IMR-90 (cell line): ENCODE data around the gene CD81. TPM values are rescaled to one million over a fixed set of nuclear protein-coding genes. Genes with fewer than 3 reads are reported as not detected.

Source experiments
- ATAC-seq: fragments of 200-7000 bp; cut with Tn5 transposase; 2 replicates; pipeline ENCODE4 v1.9.1; 2020; ENCODE audit warnings: low read depth, mild to moderate bottlenecking, moderate library complexity
- BruUV-seq: library from RNA; stranded (reverse); fragments of 400-500 nt; replicated peaks from 2 replicates; lab custom pipeline; 2021; lab: Mats Ljungman, UMichigan
- CTCF ChIA-PET: fragments of 300-600 bp; formaldehyde crosslinking; extraction: SDS; loops from one replicate; lab custom pipeline; 2021; ENCODE audit warnings: antibody characterized with exemption; lab: Yijun Ruan, JAX
- POLR2A ChIA-PET: fragments of 300-600 bp; sonication (Branson Sonifier 250); formaldehyde crosslinking; loops from one replicate; lab custom pipeline; 2022; ENCODE audit warnings: antibody characterized with exemption; ENCODE audit not compliant: unreplicated experiment; lab: Charles Lee
- DNase-seq: peaks from one replicate; pipeline ENCODE4 v3.0.0; 2013
- H2AFZ ChIP-seq: replicated peaks from 2 replicates; pipeline ENCODE3; 2013; ENCODE audit warnings: low read length, mild to moderate bottlenecking; ENCODE audit not compliant: poor library complexity
- H2AK5ac ChIP-seq: 2 replicates; pipeline ENCODE4 v1.6.1; 2013; ENCODE audit warnings: low read depth, low read length, inconsistent platforms
- H2AK9ac ChIP-seq: replicated peaks from 2 replicates; pipeline ENCODE3; 2013; ENCODE audit warnings: mild to moderate bottlenecking, low read depth, low read length, moderate library complexity; ENCODE audit not compliant: poor library complexity
- H2BK120ac ChIP-seq: 2 replicates; pipeline ENCODE4 v1.6.1; 2013; ENCODE audit warnings: low read depth, low read length, inconsistent platforms
- H2BK15ac ChIP-seq: 3 replicates; pipeline ENCODE4 v1.6.1; 2013; ENCODE audit warnings: low read depth, low read length, inconsistent platforms
- H2BK20ac ChIP-seq: 2 replicates; pipeline ENCODE4 v1.6.1; 2013; ENCODE audit warnings: low read depth, mild to moderate bottlenecking, inconsistent platforms, low read length, moderate library complexity
- H2BK5ac ChIP-seq: 2 replicates; pipeline ENCODE4 v1.6.1; 2013; ENCODE audit warnings: mild to moderate bottlenecking, low read depth, low read length, inconsistent platforms; ENCODE audit not compliant: poor library complexity, severe bottlenecking
- H3K14ac ChIP-seq: replicated peaks from 2 replicates; pipeline ENCODE4 v1.6.1; 2013; ENCODE audit warnings: low read depth, low read length, inconsistent platforms
- H3K18ac ChIP-seq: 2 replicates; pipeline ENCODE4 v1.6.1; 2013; ENCODE audit warnings: low read depth, low read length, control low read depth
- H3K23ac ChIP-seq: 2 replicates; pipeline ENCODE4 v1.6.1; 2013; ENCODE audit warnings: low read depth, low read length, inconsistent platforms
- H3K27ac ChIP-seq: 2 replicates; pipeline ENCODE4 v1.5.1; 2013; ENCODE audit warnings: mild to moderate bottlenecking, control low read depth, low read length; ENCODE audit not compliant: insufficient read depth
- H3K27me3 ChIP-seq: 2 replicates; pipeline ENCODE4 v1.6.1; 2013; ENCODE audit warnings: low read length; ENCODE audit not compliant: control insufficient read depth, insufficient read depth
- H3K36me3 ChIP-seq: 2 replicates; pipeline ENCODE4 v1.6.1; 2013; ENCODE audit warnings: low read length, mixed read lengths; ENCODE audit not compliant: control insufficient read depth, insufficient read depth
- H3K4ac ChIP-seq: 2 replicates; pipeline ENCODE4 v1.6.1; 2013; ENCODE audit warnings: low read depth, low read length, inconsistent platforms
- H3K4me1 ChIP-seq: 2 replicates; pipeline ENCODE4 v1.6.1; 2013; ENCODE audit warnings: low read length, mixed read lengths; ENCODE audit not compliant: control insufficient read depth, insufficient read depth
- H3K4me2 ChIP-seq: 2 replicates; pipeline ENCODE4 v1.6.1; 2013; ENCODE audit warnings: low read depth, mild to moderate bottlenecking, control low read depth, low read length, moderate library complexity
- H3K4me3 ChIP-seq: 2 replicates; pipeline ENCODE4 v1.5.1; 2013; ENCODE audit warnings: low read depth, mild to moderate bottlenecking, control low read depth, low read length, moderate library complexity; ENCODE audit not compliant: insufficient read depth
- H3K56ac ChIP-seq: 2 replicates; pipeline ENCODE4 v1.6.1; 2013; ENCODE audit warnings: low read length, inconsistent platforms; ENCODE audit not compliant: insufficient read depth; ENCODE audit errors: extremely low read depth
- H3K79me1 ChIP-seq, 2 experiments: 2 replicates each; pipeline ENCODE4 v1.6.1; 2013; ENCODE audit warnings: low read length in 2 of 2, inconsistent platforms in 1 of 2, low read depth in 1 of 2
- H3K9ac ChIP-seq: 2 replicates; pipeline ENCODE4 v1.6.1; 2013; ENCODE audit warnings: low read depth, low read length, control low read depth
- H3K9me1 ChIP-seq: 2 replicates; pipeline ENCODE4 v1.6.1; 2013; ENCODE audit warnings: low read length, inconsistent platforms; ENCODE audit not compliant: insufficient read depth
- H3K9me3 ChIP-seq: 2 replicates; pipeline ENCODE4 v1.6.1; 2013; ENCODE audit warnings: low read length; ENCODE audit not compliant: control insufficient read depth, insufficient read depth
- H4K20me1 ChIP-seq: 2 replicates; pipeline ENCODE4 v1.6.1; 2013; ENCODE audit warnings: low read length, inconsistent platforms; ENCODE audit not compliant: insufficient read depth
- H4K5ac ChIP-seq: 2 replicates; pipeline ENCODE4 v1.6.1; 2013; ENCODE audit warnings: mild to moderate bottlenecking, low read depth, low read length, control low read depth
- H4K8ac ChIP-seq, 2 experiments: 2 replicates each; pipeline ENCODE4 v1.6.1; 2013; ENCODE audit warnings: low read depth in 2 of 2, low read length in 2 of 2, control low read depth in 1 of 2, inconsistent platforms in 1 of 2
- H4K91ac ChIP-seq: 2 replicates; pipeline ENCODE4 v1.6.1; 2013; ENCODE audit warnings: low read depth, low read length, inconsistent platforms; ENCODE audit not compliant: insufficient read depth
- MXI1 ChIP-seq: IDR thresholded peaks from 2 replicates; pipeline ENCODE4 v1.6.1; 2012; ENCODE audit warnings: low read depth, mild to moderate bottlenecking, low read length, moderate library complexity, borderline replicate concordance
- NFE2L2 ChIP-seq: fragments of 150-350 bp; IDR thresholded peaks from 2 replicates; pipeline ENCODE4 v1.6.1; 2016; ENCODE audit warnings: low read depth, mild to moderate bottlenecking, low read length
- RFX5 ChIP-seq: IDR thresholded peaks from 2 replicates; pipeline ENCODE4 v1.8.0; 2012; ENCODE audit warnings: low read depth, mild to moderate bottlenecking, low read length, moderate library complexity
- SMC3 ChIP-seq: fragments of 150-350 bp; IDR thresholded peaks from 2 replicates; pipeline ENCODE4 v1.6.1; 2016; ENCODE audit warnings: low read depth, mild to moderate bottlenecking, antibody characterized with exemption, low read length, moderate library complexity
- WGBS, 2 experiments: methylation state at CpG; one replicate each; pipeline versions ENCODE4 v1.1.5 to v1.1.7; 2013; ENCODE audit warnings: missing lambda C conversion rate in 2 of 2; ENCODE audit not compliant: insufficient read length in 1 of 2; ENCODE audit errors: extremely low coverage in 2 of 2; 5-methylcytosine and 5-hydroxymethylcytosine counted together
- dilution Hi-C: fragments of 300-500 bp; cut with HindIII; formaldehyde crosslinking; loops from one replicate; pipeline ENCODE4 v1.14.3; 2018; ENCODE audit warnings: low sequenced_read_pairs; ENCODE audit not compliant: unreplicated experiment
- in situ Hi-C: fragments of 300-500 bp; cut with MboI; formaldehyde crosslinking; loops from 3 replicates; pipeline ENCODE4 v1.14.3; 2019; ENCODE audit warnings: low sequenced_read_pairs, inconsistent platforms, mixed read lengths
- intact Hi-C: fragments of 100-400 bp; cut with micrococcal nuclease; formaldehyde crosslinking; loops from 2 replicates; pipeline ENCODE4 v1.10.0; 2022
- polyA plus RNA-seq, 3 experiments: library from polyadenylated mRNA; depleted of rRNA; stranded (reverse); fragments of >200 nt; gene quantifications; 2 replicates each; pipeline ENCODE4 v1.2.3, GENCODE V29; 2012; ENCODE audit warnings: low replicate concordance in 1 of 3
- total RNA-seq: library from RNA; depleted of rRNA; stranded (reverse); fragments of >200 nt; gene quantifications from 2 replicates; pipeline ENCODE4 v1.2.3, GENCODE V29; 2012
- TF ChIP-seq, protein P1 (sequence below): conservative IDR thresholded peaks from 2 replicates; pipeline ENCODE4 v1.5.1; 2012; ENCODE audit warnings: mild to moderate bottlenecking, low read depth, low read length, improper control_type of control experiment

Gene CD81
- total and polyA plus RNA-seq, 2 of the 4 experiments (the other 2 are of a cell fraction) = 159 to 689 TPM

DNA sequence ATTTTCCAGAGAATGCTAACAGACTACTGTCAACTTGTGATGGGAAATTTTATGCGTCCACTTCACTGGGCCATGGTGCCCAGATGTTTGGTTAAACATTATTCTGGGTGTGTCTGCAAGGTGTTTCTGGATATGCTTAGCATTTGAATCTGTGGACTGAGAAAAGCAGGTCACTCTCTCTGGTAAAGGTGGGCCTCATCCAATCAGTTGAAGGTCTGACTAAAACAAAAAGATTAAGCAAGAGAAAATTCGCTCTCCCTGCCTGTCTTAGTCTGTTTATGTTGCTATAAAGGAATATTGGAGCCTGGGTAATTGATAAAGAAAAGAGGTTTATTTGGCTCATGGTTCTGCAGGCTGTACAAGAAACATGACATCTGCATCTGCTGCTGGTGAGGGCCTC is 32.1 kb upstream of the CD81 start:
- Histone ChIP-seq H3K18ac (no peak overlapping the region), H3K79me1 (no peaks in the 10 kb centered on the region), H3K56ac (no peak overlapping the region), H3K4me3 (no peak overlapping the region), H4K20me1 (no peaks in the 10 kb centered on the region), H2AK9ac (no peak overlapping the region), H2AFZ (no peak overlapping the region), H2BK20ac (no peak overlapping the region), H3K27ac (no peak overlapping the region), H4K91ac (no peak overlapping the region), H4K8ac (no peak overlapping the region), H4K5ac (no peak overlapping the region), H3K9me1 (no peaks in the 10 kb centered on the region), H3K27me3 (peaks cover 6% of the 10 kb centered on the region), H3K4me1 (no peaks in the 10 kb centered on the region), H3K4me2 (no peak overlapping the region), H2BK15ac (no peak overlapping the region), H2BK120ac (no peak overlapping the region), H2BK5ac (no peak overlapping the region), H3K23ac (no peak overlapping the region), H3K9me3 (peaks cover 14% of the 10 kb centered on the region), H3K14ac (no peak overlapping the region), H3K4ac (no peak overlapping the region), H3K9ac (no peak overlapping the region), H3K36me3 (no peaks in the 10 kb centered on the region), H2AK5ac (no peak overlapping the region)
- BruUV-seq = no TSS peak
- in situ Hi-C loops = no loop called here
- ChIA-PET CTCF (no interaction called here), POLR2A (no interaction called here)
- no peak for ATAC-seq
- no peak for DNase-seq
- dilution Hi-C loops = no loop called here
- no CpG with 5 or more reads among the region's 2 CpGs for WGBS, 2 experiments
- TF ChIP-seq MXI1 (no peak), RFX5 (no peak), NFE2L2 (no peak), SMC3 (no peak)
- TF ChIP-seq, protein P1, sequence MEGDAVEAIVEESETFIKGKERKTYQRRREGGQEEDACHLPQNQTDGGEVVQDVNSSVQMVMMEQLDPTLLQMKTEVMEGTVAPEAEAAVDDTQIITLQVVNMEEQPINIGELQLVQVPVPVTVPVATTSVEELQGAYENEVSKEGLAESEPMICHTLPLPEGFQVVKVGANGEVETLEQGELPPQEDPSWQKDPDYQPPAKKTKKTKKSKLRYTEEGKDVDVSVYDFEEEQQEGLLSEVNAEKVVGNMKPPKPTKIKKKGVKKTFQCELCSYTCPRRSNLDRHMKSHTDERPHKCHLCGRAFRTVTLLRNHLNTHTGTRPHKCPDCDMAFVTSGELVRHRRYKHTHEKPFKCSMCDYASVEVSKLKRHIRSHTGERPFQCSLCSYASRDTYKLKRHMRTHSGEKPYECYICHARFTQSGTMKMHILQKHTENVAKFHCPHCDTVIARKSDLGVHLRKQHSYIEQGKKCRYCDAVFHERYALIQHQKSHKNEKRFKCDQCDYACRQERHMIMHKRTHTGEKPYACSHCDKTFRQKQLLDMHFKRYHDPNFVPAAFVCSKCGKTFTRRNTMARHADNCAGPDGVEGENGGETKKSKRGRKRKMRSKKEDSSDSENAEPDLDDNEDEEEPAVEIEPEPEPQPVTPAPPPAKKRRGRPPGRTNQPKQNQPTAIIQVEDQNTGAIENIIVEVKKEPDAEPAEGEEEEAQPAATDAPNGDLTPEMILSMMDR = no peak
- intact Hi-C loops = no loop called here
